ELR (cell line): ENCODE results near the gene BRD3.

Experiments
- DNase-seq: peaks from one replicate; pipeline ENCODE4 v3.0.0-alpha.2; 2015; ENCODE audit warnings: low read depth

The BRD3 gene

DNA sequence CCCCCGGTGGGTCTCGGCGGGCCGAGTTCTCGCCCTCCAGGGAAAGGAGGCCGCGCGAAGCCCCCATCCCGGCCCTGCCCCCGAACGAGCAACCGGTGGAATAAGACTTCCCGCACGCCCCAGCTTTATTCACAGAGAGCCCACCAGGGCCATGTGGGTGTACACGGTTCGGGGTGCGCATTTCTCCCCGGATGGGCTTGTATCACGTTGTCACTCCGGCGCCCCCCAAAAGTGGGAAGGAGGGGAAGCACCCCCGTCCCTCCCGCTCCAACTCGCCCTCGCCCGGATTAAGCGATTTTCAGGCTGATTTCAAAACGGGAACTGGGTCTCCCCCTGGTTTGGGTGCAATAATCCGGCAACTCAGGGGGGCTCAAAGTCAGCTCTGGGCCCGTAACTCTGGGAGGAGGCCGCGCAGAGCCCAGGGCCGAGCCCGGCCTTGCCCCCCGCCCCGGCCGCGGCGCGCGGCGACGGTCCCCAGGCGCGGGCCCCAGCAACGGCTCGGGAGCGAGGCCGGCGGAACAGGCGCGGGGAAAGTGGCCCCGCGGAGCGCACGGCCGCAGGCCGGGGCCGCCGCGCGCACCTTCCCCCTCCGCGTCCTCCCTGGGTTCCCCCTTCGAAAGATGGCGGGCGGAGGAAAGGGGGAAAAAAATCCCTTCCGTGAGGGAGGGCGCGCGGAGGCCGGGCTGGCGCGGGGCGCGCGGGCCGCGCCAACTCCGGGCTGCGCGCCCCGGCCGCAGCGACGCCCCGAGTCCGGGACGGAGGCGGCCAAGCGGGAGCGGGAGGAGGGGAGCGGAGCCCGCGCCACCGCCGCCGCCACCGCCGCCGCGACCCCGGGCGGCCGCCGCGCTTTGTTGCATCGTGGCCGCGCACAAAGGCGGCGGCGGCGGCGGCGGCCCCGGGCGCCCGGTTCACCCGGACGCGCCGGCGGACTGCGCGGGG, 644 bp downstream of the BRD3 start:
- DNase-seq: peak; percentile 56

DNA sequence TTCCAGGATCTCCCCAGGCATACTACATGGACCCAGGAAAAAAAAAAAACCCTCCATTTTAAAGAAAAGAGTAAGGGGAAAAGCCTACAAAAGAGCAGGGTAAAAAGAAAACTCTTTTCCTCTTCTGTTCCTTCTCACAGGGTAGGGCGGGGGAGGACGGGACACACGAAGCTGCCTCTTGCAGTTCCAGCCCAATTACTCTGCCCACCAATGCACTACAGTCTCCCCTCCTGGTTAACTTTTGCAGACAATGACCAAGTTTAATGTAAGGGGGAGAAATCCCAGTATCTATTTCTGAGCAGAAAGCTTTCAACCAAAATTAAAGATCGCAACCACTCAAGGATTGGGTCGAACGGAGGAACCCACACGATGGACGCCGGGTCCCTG, 1.3 kb downstream of the BRD3 start:
- DNase-seq: peak; percentile 42

DNA sequence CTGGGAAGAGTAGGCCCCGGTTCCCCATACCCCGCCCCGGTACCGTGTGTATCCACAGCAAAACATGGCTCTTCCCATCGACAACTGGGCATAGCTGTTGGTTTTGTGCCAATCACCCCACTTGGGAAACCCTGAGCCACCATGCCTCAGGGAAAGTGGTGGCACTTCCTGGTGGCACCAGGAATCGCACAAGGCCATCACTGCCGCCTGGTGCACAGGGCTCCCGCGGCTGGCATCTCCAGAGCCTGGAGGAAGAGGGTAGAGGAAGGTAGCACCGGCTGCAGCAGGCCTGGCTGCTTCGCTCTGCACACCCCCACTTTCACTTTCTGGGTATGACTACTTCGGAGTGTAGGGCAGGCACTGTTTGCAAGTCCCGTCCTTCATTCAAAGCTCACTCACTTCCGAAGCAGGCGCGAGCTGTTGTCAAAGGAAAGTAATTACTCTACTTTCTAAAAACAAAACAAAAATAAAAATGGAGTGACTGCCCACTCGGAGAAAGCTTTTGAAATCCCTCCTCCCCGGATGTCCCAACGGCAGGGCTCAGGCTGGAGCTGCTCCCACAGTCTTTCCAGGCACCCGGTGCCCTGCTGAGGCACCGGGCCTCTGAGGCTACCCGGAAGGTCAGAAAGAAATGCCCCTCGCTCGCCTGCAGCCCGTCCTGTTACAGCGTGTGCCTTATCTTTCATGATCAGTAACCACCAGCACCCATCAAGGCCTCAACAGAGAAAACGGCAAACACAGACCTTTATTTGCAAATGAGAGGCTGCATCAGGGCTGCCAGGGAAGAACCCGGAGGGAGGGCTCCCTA, 2.0 kb downstream of the BRD3 start:
- DNase-seq: peak; percentile 77

DNA sequence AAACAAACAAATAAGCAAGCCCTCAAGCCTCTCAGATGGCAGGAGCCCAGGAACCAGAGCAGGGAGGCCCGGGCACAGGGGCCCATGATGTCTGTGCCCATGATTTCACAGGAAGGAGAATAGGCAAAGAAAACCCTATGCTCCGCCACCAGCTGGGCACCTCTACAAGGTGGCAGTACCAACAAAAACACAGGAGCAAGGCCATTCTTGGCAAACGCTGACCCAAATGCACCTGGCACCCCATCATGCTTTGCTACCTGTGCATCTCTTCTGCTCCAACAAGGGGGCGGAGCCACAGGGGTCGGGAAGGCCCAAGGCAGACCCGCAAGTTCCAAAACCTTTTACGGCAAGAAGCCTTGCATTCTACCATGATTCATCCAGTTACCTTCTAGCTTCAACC, 3.1 kb downstream of the BRD3 start:
- no peak for DNase-seq

DNA sequence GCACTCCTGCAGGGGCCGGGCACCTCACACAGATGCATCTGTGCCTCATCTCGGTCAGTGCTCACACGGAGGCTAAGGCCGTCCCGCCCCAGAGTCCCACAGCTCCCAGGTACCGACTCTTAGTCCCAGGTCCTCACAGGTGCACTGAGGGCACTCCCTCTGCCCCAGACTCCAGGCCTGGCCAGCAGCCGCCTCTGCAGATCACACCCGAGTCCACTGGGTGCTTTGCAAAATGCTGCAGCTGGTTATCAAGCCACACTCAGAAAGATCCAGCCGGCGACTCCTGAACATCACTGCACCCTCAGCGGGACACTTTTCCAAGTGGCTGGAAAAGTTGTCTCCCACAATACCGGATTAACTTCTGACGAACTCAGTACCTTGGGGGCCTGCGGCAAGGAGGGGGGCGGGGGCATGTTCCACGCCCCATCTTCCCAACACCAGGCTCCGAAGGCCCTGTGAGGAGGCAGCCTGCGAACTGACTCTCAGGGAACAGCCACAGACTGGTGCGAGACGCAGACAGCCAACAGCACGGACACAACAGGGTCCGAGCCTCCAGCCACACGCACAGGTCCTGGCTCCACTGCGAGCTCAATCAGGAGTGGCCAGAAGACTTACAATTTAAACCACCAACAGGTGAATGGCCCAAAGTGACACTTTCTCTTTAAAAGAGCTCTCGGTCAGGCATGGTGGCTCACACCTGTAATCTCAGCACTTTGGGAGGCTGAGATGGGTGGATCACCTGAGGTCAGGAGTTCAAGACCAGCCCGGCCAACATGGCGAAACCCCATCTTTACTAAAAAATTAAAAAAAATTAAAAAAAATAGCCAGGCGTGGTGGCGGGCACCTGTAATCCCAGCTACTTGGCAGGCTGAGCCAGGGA, 4.0 kb downstream of the BRD3 start:
- DNase-seq: no peak

DNA sequence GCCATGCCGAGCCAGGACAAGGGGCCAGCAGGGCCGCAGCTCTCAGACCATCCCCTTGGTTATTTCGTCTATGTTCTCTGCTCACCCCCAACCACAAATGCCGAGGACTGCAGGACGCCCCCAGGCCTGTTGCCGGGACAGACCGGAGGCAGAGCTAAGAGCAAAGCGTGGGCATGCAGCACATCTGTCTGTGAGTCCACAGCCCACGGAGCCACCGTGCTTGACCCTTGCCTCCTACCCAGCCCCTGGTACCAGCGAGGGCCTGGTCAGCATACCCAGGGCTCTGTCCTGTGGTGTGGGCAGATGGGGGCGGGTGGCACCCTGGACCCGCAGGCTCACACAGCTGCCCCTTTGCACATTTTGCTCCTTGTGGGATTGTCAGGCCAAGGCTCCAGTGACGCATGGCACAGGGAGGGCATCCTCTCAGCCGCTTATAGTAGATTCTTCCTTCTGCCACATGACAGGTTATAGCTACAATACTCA, 4.7 kb downstream of the BRD3 start:
- DNase-seq: no peak

DNA sequence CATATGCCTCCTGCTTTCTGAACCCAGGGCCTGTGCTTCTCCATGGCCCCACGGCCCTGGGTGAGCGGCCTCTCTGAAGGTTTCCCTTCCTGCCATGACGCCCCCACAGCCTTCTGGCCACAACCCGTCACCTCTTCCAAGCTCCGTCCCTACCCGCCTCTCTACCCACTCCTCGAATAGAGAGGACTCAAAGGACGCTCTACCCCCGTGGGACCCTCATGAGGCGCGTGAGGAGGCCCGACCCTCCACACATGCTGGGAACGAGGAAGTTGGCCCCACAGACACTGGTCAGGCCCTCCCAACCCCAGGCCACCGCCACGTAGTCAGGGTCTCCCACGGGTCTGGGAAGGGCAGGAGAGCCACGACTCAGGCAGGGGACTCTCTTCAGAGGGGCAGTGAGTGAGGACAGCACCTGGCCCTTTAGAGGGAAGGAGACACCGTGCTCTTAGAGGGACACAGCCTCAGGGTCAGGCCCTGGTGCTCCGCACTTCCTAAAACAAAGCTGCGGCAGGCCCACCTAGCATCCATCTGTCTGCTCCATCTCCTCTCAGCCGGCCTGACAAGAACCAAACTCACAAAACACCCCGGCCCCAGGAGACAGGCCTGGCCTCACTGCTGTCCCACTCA, 5.3 kb downstream of the BRD3 start:
- no peak for DNase-seq

DNA sequence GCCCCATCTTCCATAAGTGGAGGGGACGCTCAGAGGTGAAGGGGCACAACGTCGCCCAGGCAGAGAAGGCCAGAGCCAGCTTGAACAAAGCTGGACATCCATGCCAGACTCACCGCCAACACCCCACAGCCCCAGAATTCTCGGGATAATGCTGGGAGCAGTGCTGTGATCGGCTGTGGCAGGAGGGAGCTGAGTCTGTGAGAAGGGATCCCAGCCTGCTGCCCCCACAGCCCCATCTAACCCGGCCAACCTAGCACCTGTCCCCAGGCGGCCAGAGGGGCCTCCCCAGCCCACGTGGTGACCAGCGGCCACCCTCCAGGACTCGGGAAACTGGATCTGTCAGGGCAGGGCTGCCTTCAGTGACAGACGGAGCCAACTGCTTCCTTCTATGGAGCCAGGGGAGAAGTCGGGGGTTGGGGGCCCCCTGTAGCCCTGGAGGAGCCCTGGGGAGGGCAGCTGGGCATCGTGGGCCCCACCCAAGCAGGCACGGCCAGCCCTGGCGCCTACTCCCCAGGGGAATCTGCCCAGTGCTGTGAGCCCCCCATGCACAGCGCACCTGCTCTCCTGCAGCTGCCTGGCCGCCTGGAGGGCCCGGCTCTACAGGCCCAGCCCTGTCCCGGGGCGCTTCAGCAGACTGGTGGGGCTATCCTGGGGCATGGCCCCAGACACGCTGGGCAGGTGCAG, 6.0 kb downstream of the BRD3 start:
- DNase-seq: no peak

DNA sequence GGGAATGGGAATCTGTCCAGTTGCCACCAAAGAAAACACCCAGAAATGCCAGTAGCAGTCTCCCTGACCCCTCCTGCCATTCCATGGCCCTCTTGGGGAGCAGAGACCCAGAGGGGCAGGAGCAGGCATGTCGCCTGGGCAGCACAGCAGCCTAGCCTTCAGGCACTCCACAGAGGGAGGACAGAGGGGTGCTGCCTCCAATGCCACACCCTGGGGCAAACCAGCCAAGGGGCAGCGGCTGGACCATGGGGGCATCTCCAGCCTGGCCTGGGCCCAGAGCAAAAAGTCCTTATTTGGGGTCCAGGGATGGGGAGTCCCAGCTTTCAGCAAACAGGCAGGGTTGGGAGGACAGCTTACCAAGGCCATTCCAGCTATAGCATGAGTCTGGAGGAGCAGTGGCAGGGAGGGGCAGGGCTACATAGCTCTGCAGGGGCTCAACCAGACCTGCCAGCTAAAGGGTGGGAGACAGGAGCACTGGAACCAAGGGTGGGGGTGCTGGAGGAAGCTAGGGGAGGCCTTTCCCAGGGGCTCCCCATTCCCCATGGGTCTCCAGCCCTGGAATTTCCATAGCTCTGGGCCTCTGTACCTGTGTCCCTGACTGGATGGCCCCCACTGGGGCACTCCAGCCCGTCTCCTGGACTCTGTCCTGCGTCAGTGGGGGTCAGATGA, 6.7 kb downstream of the BRD3 start:
- no peak for DNase-seq

DNA sequence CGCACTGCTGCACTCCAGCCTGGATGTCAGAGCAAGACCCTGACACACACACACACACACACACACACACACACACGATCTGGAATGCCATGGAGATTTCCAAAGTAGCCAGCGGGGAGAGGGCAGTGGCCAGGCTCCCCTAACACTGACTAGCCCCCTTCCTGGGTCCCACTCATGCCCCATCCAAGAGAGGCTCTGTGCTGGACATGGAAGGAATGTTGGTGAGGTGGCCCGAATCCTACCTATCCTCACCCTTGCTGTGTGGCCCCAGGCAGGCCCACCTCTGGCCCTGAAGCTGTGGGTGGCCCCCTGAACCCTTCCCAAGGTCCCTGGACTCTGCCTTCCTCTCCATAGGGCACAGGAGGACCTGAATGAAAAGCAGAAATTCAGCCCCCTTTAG, 7.3 kb downstream of the BRD3 start:
- DNase-seq: no peak

DNA sequence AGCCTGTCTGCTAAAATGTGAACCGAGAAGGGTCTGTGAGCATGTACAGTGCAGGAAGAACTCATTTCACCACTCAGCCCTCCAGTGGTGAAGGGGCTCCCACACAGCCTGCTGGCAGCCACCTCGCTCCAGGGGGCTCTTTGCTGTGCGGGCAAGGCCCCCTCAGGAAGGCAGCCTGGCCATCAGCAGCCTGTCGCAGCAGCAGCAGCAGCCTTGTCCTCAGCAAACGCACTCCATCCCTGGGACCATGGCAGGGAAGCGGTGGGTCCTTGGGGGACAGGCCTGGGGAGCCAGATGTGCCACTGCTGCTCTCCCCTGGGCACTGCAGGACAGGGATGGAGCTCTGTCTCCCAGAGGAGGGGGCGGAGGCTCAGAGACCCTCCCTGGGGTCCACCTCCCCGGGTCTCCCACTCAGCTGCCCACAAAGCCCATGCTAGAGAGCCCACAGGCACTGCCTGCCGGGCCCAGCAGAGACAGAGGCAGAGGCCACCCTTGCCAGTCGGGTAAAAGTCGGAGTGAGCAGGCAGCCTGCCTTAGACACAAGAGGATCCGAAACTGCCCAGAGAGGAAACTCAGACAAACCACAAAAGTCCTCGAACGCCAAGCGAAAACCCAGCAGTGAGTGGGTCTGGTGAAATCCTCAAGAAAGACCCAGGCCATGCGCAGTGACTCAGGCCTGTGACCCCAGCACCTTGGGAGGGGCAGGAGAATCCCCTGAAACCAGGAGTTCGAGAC, 8.0 kb downstream of the BRD3 start:
- peak; percentile 12 for DNase-seq

DNA sequence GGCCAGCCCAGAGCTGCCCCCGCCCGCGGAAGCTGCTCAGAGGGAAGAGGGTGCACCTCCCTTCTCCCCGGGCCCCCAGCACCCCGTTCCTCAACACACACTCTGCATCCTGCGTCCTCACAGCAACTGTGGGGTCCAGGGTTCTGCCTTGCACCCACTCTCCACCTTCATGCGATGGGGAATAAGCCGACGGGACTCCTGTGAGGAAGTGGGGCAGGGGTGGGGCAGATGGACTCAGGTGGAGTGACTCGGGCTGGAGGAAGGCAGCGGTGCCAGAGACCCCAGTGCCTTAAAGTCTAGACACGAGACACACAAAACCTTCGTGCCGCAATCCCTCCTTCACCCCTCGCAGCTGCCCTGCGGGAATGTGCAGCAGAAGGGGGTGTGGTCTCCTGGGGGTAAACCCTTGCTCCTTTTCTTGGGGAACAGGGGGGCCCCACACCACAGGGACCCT, 8.6 kb downstream of the BRD3 start:
- DNase-seq: peak; percentile 12

DNA sequence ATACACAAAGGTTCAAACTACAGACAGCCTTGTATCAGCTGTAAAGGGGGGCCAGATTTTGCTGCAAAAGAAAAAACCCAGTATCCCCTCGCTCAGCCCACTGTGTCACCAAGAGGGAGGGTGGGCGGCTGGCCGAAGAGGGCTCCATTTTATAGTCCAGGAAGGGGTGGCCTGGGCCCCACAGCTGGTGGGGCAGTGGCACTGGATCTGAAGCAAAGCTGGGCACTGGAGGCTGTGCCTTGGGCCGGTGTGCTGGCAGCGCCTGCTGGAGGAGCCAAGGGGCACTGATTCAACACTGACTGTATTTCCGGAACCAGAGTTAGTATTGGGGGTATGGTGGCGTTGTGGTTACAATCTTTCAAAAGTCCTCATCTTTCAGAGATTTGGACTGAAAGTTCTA, 9.1 kb downstream of the BRD3 start:
- peak; percentile 84 for DNase-seq

DNA sequence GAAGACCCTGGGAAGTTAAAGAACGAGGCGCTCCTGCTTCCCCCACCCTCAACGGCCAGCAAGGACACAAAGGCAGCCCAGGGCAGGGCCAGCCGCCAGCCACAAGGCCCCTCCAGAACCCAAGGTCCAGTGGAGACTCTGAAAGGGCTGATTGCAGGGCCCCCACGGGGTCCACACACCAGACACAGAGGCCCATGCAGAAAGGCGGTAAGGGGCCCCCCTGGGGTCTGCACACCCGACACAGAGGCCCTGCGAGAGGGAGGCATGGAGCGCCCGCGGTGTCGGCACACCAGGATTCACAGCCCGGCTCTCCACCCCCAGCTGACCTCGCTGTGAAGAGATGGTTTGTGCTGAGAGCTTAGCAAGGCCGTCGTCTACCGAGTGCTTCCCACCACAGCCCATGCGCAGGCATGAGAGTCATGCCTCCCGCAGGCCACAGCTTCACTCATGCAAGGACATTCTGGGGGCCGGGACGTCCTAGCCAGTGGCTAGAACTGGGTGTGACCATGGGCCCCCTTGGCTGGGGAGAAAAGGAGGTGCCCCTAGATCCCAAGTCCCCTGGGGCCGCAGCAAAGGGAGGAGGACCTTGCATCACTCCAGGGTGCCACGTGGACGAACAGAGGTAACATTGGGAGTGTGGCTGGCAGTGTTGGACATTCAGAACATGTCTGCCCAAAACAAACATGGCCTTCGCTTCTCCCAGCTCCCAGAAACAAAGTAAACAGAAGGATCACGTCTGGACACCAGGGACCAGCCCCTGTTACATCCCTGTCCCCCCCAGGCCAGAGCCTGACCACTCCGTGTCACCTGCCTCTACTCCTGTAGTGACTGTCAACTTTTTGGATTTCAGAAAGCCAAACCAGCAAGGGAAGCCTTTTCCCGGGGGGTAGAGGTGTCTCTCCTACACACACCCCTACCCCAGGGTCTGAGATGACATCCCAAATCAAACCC, 9.8 kb downstream of the BRD3 start:
- DNase-seq: no peak

DNA sequence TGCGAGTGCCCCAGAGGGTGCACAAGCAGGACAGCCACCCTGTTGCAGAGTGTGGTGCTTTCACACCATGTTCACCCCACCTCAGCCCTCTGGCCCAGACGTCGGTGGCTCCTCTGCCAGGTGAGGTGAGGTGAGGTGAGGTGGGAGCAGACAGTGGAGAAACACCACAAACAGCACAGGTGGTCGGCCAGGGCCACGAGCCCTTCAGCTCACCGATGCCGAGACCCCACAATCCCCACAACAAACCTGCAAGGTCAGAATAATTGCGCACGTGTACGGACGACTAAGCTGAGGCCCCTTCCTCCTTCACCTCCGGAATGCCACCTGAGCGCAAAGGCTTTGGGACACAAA, 10.5 kb downstream of the BRD3 start:
- DNase-seq: no peak

DNA sequence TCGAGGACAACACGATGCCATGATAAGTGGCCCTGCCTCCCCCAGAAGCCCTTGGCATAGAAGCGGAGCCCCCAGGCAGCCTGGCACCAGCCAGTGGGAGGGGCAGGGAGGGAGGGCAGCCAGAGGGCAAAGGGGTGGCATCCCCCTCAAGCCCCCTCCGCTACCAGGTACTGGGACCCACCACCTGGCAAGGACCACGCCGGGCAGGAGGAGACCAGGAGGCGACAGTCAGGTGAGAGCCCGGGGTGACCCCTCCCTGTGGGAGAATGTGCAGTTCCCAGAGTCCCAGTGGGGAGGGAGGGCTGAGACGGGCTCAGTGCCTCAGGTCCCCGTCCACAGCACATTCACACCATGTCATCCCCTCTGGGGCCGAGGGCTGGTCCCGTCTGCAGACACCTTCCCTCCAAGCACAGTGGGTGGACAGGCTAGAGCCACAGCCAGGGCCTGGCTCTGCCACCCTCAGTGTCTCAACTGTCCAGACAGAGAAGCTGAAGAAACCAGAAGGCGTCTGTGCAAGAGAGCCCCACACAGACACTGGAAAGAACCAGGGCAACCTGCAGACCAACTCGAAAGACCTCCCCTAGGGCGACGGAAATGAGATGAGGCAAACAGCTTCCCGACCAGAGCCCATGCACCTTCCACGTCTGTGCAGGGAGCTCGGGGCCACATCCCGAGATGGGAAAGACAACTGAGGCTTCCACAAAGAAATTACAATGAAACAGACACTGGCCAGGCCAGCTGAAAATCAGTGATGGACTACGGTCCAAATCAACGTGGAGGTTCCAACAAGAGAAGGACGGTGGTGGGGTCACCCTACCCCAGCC, 11.1 kb downstream of the BRD3 start:
- no peak for DNase-seq

DNA sequence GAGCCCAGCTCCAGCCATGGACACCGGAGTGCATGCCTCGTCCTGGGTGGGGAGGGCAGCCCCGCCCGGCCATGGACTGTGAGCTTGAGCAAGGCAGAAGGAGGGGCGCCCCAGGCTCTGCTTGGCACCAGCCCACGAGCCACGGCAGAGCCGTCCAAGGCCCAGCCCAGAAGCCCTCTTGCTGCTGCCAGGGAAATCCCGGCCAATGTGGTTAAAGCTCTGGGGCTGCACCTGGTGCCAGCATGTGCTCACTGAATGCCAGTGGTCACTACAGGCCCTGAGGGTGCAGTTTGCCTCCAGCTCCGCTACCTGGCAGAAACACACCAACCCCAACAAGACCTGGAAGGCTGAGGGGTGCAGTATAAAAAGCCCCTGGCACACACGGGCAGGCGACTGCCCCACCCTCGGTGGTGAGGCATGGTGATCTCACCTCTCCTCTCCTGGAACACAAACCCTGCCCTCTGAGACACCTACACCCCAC, 11.8 kb downstream of the BRD3 start:
- peak; percentile 48 for DNase-seq
